HG02973 (cell line): ENCODE measurements around the gene CRYL1.

Experiments
- ATAC-seq: cut with Tn5 transposase; IDR thresholded peaks from one replicate; pipeline ENCODE4 v1.9.1; 2021; ENCODE audit warnings: moderate library complexity; ENCODE audit not compliant: unreplicated experiment

Gene CRYL1

DNA sequence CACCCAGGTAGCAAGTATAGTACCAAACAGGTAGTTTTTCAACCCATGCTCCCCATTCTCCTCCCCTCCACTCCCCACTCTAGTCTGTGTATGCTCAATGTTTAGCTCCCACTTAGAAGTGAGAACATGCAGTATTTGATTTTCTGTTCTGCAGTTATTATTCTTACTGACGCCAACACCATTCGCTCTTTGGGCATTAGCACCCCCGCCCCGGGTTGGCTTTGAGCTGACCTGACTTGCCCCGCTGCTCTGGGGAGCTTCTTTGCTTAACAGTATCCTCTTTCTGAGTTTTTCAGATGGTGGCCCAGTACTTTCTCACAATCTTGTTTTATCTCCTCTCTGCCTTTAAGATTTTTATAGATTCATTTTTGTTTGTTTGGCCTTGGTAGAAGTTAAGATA is 138.7 kb downstream of the CRYL1 start:
- no peak for ATAC-seq

DNA sequence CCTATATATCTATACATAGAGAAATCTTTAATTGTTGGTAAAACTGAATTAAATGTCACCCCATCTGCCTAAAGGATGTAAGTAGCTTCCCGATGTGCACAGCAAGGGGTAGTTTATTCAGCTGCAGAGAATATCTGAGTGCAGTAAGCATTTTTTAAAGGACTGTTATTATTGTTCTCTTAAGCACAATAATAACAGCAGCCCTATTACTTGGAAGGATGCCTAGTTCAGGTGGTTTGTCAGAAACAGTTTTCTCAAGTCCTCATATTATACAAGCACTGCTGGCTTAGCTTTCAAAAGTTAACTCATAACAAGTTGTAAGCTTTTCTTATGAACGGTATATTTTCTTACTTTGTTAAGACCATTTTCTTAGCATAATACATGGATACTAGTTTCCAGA is 142.6 kb downstream of the CRYL1 start:
- ATAC-seq: no peak

DNA sequence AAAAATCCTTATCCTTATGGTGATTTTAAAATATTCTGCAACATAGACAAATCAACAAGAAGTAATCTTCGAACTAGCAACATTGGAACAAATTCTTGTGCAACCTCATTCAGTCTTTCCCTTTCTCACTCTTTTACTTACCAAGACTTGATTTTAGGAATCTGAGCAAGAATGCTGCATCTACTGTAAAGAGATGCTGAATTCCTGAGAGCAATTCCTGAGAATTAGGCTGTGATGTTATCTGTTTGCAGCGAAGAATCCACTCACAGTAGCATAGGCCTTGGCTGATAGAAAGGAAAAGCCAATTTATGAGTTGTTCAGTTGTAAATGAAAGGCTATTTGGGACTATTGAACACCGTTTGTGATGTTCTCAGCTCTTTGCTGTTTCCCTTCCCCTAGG is 144.3 kb downstream of the CRYL1 start:
- no peak for ATAC-seq

DNA sequence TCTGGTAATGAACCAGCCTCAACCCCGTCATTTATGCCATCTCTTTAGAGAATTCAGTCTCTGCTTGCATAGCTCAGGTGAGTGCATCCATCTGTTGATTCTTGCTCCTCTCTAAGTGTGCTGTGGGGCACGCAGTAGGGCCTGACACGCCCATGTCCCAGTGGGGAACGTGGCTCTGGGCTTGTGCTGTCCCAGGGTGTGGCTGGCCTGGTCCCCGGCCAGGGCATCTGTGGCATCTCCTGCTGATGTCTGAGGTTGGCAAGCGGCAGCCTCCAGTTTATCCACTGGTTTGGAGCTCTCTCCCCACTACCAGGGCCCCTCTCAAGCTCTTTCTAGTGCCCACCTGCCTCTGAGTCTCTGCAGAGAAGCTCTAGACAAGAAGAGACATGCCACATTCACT is 146.9 kb downstream of the CRYL1 start:
- no peak for ATAC-seq

DNA sequence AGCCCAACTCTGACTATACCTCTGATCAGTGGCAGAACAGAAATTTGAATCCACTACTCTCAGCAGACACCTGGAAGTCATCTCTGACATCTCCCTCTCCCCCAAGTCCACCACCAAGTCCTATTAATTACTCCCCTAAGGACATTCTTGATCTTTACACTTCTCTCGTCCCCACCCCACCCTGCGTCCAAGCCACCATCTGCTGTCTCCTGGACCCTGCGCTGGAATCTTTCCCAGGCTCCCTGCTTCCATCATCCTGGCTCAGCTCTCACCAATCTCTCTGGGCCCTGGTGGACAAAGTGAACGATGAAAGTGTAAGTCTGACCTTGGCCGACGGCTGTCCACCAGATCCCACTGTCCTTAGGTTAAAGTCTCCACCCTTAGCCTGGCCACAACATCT is 147.9 kb downstream of the CRYL1 start:
- ATAC-seq: no peak

DNA sequence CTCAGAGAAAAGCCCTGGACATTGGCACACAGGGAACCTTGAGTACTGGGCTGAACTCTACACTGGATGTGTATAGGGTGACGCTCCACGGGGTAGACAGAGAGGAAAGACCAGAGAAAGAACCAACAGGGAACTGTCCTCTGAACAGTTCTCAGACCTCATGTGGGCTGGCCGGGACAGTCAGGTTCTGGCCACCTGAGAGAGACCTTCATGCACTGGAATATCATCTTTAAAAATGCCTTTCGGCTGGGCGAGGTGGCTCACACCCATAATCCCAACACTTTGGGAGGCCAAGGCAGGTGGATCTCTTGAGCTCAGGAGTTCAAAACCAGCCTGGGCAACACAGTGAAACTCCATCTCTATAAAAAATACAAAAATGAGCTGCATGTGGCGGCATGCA is 149.8 kb downstream of the CRYL1 start:
- ATAC-seq: no peak

DNA sequence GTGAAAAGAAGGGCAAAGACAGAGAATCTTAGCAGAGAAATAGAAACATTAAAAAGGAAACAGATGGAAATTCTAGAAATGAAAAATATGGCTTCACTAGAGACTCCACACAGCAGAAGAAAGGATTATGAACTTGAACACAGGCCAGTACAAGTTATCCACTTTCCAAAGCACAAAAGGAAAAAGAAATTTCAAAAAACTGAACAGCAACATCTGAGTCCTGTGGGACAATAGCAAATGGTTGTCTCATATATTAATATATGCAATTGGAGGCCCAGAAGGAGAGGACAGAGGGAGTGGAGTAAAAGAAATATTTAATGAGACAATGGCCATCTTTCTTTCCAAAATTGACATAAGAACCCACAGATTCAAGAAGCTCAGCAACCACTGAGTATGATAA is 151.8 kb downstream of the CRYL1 start:
- ATAC-seq: no peak

DNA sequence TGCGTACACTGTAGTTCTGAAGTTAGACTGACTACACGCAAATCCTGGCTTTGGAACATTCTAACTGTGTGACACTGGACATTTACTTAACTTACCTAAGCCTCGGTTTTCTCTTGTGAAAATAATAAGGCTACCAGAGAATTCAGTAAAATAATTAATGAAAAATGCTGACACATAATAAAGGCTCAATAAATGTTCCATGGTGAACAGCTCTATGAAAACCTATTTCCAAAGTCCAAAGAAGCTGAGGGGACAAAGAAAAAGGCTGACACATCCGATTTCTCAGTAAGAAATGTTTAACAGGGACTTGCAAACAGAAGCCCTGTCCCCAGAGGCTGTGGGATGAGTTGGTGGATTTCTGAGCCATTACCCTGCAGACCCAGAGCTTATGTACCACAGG is 153.8 kb downstream of the CRYL1 start:
- ATAC-seq: no peak

DNA sequence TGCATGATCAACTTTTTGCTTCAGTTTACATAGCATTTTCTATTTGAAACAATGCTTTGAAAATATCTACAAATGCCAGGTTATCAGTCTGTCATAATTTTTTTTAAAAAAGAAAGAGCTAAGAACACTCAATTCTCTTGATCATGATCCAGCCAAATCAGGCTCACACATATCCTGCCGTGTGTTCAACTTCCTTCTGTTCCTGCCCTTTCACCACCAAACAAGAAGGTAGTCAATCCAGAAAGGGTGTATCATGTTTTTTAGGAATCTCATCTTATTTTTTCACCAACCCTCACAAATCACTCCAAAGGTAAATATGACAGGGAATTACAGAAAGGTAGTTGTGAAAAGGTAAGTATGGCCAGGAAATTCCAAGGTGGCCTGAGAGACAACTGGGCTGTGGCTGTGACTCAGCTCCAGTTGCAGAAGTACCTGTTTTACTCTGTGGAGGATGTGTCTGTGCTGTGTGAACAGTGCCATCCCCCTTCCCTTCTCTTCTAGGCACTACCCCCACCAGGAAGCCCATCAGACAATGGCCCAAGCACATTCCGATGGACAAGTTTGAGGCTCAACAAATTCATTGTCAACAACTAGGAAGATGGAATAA is 154.7 kb downstream of the CRYL1 start:
- ATAC-seq: no peak

DNA sequence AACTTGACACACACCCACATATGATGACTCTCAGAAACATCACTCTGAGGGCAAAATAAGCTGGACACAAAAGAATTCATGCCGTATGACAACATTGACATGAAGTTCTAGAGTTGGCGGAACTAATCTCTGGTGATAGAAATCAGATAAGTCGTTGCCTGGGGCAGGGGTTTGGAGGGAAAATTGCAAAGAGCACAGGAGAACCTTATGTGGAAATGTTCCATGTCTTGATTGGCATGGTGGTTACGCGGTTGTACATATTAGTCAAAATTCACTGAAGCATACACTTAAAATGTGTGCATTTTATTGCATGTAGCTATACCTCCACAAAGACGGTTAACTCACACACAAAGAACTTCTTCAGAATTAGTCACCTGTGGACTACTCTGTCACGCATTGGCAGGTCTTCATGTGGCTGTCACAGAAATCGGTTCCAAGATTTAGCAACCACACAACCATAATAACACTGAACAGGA is 155.7 kb downstream of the CRYL1 start:
- no peak for ATAC-seq

DNA sequence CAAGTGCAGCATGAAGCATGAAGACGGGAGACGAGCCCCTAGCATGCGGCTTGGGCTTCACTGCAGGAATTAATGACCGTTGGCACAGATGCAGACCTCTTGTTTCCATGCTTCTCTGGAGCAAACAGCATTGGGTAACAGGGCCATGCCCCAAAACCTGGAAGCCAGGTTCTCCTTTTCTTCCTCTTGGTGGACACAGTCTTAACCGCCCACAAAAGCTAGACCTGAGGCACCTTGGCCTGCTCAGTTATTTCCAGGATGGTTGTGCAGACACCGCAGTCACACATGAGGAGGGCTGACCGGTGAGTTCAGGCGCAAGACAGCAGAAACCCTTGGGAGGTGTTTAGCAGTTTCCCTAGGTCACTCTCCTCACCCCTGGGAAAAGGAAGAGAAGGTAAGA is 159.6 kb downstream of the CRYL1 start:
- ATAC-seq: no peak

DNA sequence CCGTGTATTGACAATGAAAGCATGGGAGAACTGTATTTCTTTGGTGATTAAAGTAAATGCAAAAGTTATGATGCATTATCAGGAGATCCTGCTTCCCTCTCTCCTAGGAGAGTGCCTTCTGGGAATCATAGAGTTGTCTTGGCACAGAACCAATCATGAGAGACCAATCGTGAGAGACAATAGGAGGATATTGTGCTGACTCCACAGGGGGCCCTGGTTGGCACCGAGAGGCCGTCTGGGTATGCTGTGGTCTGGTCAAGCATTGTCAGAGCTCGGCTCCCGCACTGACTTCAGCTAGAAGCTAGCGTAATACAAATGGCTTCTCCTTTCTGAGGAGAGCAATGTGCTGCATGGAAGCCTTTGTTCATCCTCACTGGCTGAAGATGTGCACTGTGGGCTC is 162.1 kb downstream of the CRYL1 start:
- ATAC-seq: no peak

DNA sequence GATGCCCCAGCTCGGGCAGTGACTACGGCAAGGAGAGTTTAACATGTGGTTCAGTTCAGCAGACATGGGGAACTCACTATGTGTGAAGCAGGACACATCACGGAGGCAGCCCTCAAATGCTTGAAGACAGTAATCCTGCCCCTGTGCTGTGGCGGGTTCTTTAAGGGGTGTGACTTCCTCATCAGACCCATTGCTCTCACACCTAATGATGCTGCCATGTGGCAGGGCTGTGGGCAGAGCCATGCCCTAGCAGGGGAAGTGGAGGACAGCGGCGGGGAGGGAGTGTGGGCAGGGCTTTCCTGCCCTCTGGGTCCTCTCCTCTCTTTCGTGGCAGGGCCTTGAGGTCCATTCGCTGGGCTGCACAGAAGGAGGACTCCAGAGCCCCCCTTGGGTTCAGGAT is 162.5 kb downstream of the CRYL1 start:
- no peak for ATAC-seq

DNA sequence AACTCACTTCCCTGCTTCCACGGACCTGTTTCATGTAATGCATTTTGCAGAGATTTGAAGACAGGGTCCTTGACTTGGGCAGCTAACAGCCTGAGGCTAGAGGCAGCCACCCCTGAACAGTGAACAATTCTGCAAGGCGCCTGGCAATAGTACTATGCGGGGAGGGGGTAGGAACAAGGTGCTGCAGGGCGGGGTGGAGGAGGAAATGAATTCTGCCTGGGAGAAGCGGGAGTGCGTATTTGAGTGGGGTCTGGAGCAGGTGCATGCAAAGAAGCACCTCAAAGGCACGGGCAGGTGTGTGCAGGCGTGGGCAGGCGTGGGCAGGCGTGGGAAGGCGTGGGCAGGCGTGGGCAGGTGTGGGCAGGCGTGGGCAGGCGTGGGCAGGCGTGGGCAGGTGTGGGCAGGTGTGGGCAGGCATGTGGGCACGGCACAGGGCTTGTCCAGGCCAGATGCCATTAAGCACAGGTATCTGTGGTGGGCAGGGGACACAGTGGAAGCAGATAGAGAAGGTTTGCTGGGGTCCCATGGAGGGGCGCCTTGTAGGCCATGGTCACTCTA is 163.1 kb downstream of the CRYL1 start:
- no peak for ATAC-seq

DNA sequence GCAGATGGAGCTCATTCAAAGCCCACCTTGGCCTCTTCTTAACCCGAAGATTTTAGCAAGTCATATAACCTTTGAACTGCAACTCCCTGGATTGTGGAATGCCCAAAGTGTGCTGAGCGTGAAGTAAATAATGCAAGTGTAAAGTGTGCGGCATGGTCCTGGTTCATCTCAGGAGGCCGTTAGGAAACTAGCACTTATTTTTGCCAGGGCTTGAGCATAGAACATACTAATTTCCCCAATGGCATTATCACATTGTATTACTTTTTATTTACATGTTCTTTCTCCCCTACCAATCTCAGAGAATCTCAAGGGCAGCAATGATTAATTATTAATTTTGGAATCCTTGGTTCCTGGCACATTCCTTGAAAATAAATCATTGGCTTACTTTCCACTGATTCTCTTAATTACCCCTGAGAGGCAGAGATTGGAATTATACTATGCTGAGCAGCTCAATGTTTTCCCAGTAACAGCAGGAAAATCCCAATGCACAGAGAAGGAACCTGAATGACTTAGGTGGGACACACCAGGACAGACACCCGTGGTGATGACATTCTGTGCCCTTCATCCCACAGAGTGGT is 164.7 kb downstream of the CRYL1 start:
- ATAC-seq: no peak

DNA sequence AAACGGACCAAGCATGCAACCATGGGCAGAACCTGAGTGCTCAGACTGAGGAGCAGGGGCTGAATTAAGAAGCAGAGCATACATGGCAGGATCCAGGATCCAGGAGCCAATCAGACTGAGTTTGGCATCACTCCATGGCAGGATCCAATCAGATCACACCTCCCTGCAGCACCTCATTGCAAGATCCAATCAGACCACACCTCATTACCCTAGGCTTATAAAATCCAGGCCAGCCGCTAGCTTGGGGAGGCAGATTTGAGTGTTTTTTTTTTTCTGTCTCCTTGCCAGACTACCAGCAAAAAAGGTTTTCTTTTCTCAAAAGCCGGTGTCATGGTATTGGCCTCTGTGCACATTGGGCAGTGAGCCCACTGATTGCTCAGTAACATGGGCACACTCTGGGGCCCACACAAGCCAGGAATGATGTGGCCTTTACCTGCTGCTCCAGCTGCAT is 165.6 kb downstream of the CRYL1 start:
- ATAC-seq: no peak

DNA sequence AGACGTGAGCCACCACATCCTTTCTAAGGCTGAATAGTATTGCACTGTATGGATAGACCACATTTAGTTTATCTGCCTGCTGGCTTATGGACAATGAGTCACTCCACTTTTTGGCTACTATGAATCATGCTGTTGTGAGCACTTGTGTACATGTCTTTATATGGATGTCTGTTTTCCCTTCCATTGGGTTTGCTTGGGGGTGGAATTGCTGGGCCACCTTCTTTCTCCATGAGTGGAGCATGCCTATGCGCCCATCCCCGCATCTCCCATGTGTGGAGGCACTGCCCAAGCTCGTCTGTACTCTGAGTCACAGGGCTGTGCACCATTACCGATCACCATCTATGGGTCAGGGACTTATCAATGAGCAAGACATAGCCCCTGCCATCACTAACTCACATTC is 166.3 kb downstream of the CRYL1 start:
- no peak for ATAC-seq

DNA sequence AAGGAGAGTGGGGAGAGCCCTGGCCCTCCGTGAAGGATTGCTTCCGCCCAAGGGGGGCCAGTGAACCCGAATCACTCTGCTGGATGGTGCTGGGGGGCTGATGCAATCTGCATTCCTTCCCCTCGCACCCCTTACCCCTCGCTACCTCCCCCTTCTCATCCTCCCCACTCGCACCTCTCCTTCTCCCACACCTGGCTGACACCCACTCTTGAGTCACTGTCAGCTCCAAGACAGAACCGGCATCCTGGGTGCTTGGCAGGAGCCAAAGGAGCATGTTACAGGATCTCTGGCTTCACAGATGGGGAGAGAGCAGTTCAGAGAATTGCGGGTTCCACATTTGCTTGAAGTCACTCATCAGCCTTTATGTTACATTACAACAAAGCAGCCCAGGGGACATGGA is 167.6 kb downstream of the CRYL1 start:
- no peak for ATAC-seq

DNA sequence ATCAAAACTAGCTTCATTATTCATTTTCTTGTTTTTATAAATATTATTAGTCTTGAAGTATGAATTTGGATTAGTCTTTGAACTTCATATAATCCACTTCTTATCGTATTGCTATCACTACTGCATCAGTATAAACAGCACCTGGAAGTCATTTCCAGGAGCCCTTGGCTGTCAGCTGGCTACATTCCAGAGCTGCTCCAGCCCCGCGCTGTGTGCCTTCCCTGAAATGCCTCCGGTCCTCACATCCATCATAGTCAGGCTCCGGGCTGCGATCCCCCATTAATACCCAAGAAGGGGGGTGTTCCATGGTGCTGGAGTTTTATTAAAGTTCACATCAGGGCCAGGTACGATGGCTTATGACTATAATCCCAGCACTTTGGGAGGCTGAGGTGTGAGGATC is 169.2 kb downstream of the CRYL1 start:
- no peak for ATAC-seq

DNA sequence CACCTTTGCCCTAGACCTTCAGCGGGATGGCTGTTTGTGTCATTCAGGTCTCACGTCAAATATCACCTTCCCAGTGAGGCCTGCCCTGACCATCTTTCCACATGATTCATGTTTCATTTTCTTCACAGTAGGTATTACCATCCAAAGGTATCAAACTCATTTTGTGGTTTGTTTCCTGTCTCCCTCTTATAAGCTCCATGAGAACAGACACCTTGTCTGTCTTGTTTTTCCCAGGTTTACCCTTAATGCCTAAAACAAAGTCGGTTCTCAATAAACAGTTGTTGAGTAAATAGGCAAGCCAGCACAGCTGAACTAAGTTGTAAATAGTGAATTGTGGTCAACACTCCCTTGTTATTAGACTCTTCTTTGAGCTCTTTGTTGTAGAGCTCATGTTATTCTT is 170.9 kb downstream of the CRYL1 start:
- no peak for ATAC-seq

DNA sequence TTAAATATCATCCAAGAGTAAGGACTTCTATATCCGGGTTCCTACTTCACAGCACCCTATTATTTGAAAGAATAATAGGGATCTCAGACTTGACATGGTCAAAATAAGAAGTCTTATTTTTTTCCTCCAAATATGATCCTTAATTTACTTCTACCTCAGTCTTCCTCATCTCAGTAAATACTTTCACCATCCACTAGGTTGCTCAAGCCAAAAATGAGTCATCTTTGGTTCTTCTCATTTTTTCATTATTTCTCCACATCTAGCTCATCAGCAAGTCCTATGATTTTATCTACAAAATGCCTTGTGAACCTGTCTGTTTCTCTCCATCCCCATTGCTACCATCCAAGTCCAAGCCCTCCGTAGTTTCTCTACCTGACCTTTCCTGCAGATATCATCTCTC is 171.7 kb downstream of the CRYL1 start:
- no peak for ATAC-seq
